K562 treated with DMSO at 1 percent for 48 hours (cell line): Measurements from ENCODE around the gene MED6. TPM values are rescaled to one million over a fixed set of nuclear protein-coding genes. Genes with fewer than 3 reads are reported as not detected.

Source experiments
- total RNA-seq: library from RNA; unstranded; fragments of 300-600 nt; gene quantifications from 2 replicates; pipeline ENCODE4 v1.2.3, GENCODE V29; 2022; ENCODE audit warnings: low replicate concordance; ENCODE audit errors: extremely low read depth

The MED6 gene
- total RNA-seq: not detected in 2 replicates

GRCh38 chr14:70600382-70601157, at the start of gene MED6:
TSS of gene MED6 (minus strand) at chr14:70600655. CDS start at chr14:70600637, 18 bp downstream.

GRCh38 chr14:70641548-70642302, 41.3 kb upstream of the MED6 start, which contains the start of gene TTC9:
TSS of gene TTC9 (plus strand) at chr14:70641916. CDS start at chr14:70642130, 214 bp downstream.

GRCh38 chr14:70534904-70535303, 65.6 kb downstream of the MED6 start, which contains the start of gene ADAM20:
TSS of gene ADAM20 (minus strand) at chr14:70535004. CDS start at chr14:70524757, 10,247 bp downstream.

Other genes starting within 250 kb of the MED6 start
- not detected in 2 replicates for gene COX16, start 241.0 kb downstream of the MED6 start, total RNA-seq
- not detected in 2 replicates for gene SYNJ2BP, start 183.6 kb downstream of the MED6 start, total RNA-seq
- not detected in 2 replicates for gene ADAM21, start 148.5 kb downstream of the MED6 start, total RNA-seq
- gene ADAM20, start 65.7 kb downstream of the MED6 start, total RNA-seq: not detected in 2 replicates
- not detected in 2 replicates for gene TTC9, start 41.3 kb upstream of the MED6 start, total RNA-seq
- gene MAP3K9, start 208.9 kb upstream of the MED6 start, total RNA-seq: not detected in 2 replicates